Thyroid gland (tissue), 4 donors: Measurements from ENCODE around the gene SCAANT1.

Experiments
- POLR2A ChIP-seq, 2 donors: fragments of 450-650 bp; IDR thresholded peaks; one replicate each; pipeline ENCODE4 v1.6.1; 2017; ENCODE audit warnings: antibody characterized with exemption in 2 of 2, mild to moderate bottlenecking in 2 of 2, moderate library complexity in 1 of 2
- TF ChIP-seq, protein P1 (sequence below), 6 experiments: fragments of 200-600 bp in 3 of 6; fragments of 450-650 bp in 3 of 6; sonication (generic) in 3 of 6; IDR thresholded peaks; one replicate each; pipeline ENCODE4 v1.5.1; 2016 to 2019; ENCODE audit warnings: antibody characterized with exemption in 6 of 6, mild to moderate bottlenecking in 2 of 6, inconsistent platforms in 1 of 6, moderate library complexity in 1 of 6

DNA sequence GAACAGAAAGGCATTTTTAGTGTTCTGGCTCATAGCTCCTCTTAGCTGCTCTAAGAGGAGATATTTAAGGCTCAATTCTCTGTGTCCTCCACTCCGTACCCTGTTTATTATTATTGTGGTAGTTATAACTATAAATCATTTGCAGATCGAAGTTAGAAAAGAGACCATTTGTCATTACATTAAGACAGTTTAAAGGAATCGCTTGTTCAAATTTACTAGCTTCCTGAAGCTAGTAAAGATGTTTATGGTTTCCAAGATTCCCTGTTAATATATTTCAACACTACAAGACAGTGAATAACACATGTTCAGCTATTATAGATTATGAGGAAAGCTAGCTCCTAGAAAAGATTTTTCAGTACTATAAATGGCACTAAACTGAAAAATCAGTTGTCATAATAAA is 35.9 kb downstream of the SCAANT1 start:
- TF ChIP-seq, protein P1, sequence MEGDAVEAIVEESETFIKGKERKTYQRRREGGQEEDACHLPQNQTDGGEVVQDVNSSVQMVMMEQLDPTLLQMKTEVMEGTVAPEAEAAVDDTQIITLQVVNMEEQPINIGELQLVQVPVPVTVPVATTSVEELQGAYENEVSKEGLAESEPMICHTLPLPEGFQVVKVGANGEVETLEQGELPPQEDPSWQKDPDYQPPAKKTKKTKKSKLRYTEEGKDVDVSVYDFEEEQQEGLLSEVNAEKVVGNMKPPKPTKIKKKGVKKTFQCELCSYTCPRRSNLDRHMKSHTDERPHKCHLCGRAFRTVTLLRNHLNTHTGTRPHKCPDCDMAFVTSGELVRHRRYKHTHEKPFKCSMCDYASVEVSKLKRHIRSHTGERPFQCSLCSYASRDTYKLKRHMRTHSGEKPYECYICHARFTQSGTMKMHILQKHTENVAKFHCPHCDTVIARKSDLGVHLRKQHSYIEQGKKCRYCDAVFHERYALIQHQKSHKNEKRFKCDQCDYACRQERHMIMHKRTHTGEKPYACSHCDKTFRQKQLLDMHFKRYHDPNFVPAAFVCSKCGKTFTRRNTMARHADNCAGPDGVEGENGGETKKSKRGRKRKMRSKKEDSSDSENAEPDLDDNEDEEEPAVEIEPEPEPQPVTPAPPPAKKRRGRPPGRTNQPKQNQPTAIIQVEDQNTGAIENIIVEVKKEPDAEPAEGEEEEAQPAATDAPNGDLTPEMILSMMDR (IDR thresholded peaks at IDR 0.05): no peak
- no peak for TF ChIP-seq POLR2A (IDR thresholded peaks at IDR 0.05)
